MM.1S (cell line): ENCODE measurements around the gene TSPOAP1.

Experiments used
- DNase-seq: peaks from one replicate; pipeline ENCODE4 v3.0.0-alpha.2; 2015
- H2AFZ ChIP-seq: fragments of 300-600 bp; sonication (generic); 2 replicates; pipeline ENCODE4 v1.6.0; 2016; ENCODE audit warnings: antibody characterized with exemption, low read length
- H3F3A ChIP-seq: fragments of 300-600 bp; sonication (generic); 2 replicates; pipeline ENCODE4 v1.6.1; 2016; ENCODE audit warnings: mild to moderate bottlenecking, antibody characterized with exemption, low read length, moderate library complexity, mixed read lengths; ENCODE audit not compliant: insufficient read depth
- H3K27ac ChIP-seq: fragments of 300-600 bp; sonication (generic); 2 replicates; pipeline ENCODE4 v1.5.1; 2016; ENCODE audit warnings: mild to moderate bottlenecking, low read length
- H3K27me3 ChIP-seq: fragments of 300-600 bp; sonication (generic); replicated peaks from 2 replicates; pipeline ENCODE4 v1.6.0; 2016; ENCODE audit warnings: low read length; ENCODE audit not compliant: insufficient read depth
- H3K36me3 ChIP-seq: fragments of 300-600 bp; sonication (generic); replicated peaks from 2 replicates; pipeline ENCODE4 v1.6.1; 2016; ENCODE audit warnings: mild to moderate bottlenecking, low read length, mixed read lengths; ENCODE audit not compliant: insufficient read depth
- H3K4me1 ChIP-seq: fragments of 300-600 bp; sonication (generic); 2 replicates; pipeline ENCODE4 v1.6.1; 2016; ENCODE audit warnings: low read length, mixed read lengths
- H3K4me2 ChIP-seq: fragments of 300-600 bp; sonication (generic); 2 replicates; pipeline ENCODE4 v1.6.0; 2016; ENCODE audit warnings: low read depth, low read length
- H3K4me3 ChIP-seq: fragments of 300-600 bp; sonication (generic); 2 replicates; pipeline ENCODE4 v1.5.1; 2016; ENCODE audit warnings: low read length, mixed read lengths
- H3K79me2 ChIP-seq: fragments of 300-600 bp; sonication (generic); 2 replicates; pipeline ENCODE4 v1.6.1; 2016; ENCODE audit warnings: mixed run types, low read length, mixed read lengths
- H3K9ac ChIP-seq: fragments of 300-600 bp; sonication (generic); 2 replicates; pipeline ENCODE4 v1.6.1; 2016; ENCODE audit warnings: low read length, mixed read lengths
- H3K9me2 ChIP-seq: fragments of 300-600 bp; sonication (generic); replicated peaks from 2 replicates; pipeline ENCODE4 v1.6.1; 2016; ENCODE audit warnings: mild to moderate bottlenecking, low read length, mixed read lengths; ENCODE audit not compliant: insufficient read depth
- H3K9me3 ChIP-seq: fragments of 300-600 bp; sonication (generic); replicated peaks from 2 replicates; pipeline ENCODE4 v1.6.1; 2016; ENCODE audit warnings: mild to moderate bottlenecking, low read length, mixed read lengths; ENCODE audit not compliant: insufficient read depth
- H4K20me1 ChIP-seq: fragments of 300-600 bp; sonication (generic); 2 replicates; pipeline ENCODE4 v1.6.1; 2016; ENCODE audit warnings: mild to moderate bottlenecking, low read length, moderate library complexity, mixed read lengths; ENCODE audit not compliant: insufficient read depth
- CTCF ChIP-seq: fragments of 300-600 bp; sonication (generic); IDR thresholded peaks from 2 replicates; pipeline ENCODE4 v1.5.1; 2016; ENCODE audit warnings: antibody characterized with exemption, low read length, mixed read lengths
- EZH2 ChIP-seq: fragments of 300-600 bp; sonication (generic); optimal IDR thresholded peaks from 2 replicates; pipeline ENCODE3; 2017; ENCODE audit warnings: low read depth, mild to moderate bottlenecking, antibody characterized with exemption, low read length, mixed read lengths
- EZH2phosphoT487 ChIP-seq: fragments of 300-600 bp; sonication (generic); IDR thresholded peaks from 2 replicates; pipeline ENCODE4 v1.6.1; 2018; ENCODE audit warnings: antibody characterized with exemption, low read length

The TSPOAP1 gene

DNA sequence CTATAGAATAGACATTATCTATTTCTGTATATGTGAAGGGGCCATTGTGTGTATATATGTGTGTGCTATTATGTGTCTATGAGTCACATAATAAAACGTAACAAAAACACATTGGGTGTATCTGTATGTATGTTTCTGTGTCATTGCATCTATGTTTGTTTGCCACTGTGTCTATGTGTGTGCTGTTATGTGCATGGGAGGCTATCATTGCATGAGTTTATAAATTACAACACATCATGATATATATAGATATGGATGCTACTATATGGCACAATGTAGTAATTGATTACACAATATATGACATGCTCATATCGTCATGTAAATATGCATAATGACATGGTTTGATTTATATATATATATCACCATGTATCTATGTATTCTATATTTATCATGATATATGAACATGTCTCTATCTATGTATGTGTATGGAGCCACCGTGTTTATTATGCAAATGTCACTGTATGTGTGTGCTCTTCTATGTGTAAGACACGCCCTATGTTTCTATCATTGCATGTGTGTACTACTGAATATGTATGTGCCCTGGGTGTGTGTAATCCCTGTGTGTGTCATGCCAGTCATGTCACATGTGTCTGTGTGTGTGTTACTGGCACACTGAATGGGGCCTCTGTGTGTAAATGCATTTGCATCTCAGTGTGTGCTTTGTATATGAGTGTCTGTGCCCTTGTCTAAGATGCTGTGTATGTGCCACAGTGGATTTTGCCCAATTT is 1.4 kb upstream of the TSPOAP1 start:
- peak overlapping the region; percentile 99; the same call in 1 of the 2 replicates for H3K9ac ChIP-seq
- no peak overlapping the region for H2AFZ ChIP-seq
- peaks cover 91% of the 10 kb centered on the region for H3F3A ChIP-seq
- peak overlapping the region; percentile 100 for H3K27ac ChIP-seq
- peaks cover 16% of the 10 kb centered on the region for H3K36me3 ChIP-seq
- peaks cover 49% of the 10 kb centered on the region for H3K79me2 ChIP-seq
- peaks cover 17% of the 10 kb centered on the region; the same call in 1 of the 2 replicates for H4K20me1 ChIP-seq
- 0 out of 2 replicates have a peak, but pooled peaks cover 5% of the 10 kb centered on the region for H3K27me3 ChIP-seq
- H3K4me2 ChIP-seq = peak overlapping the region; percentile 98
- no peaks in the 10 kb centered on the region for H3K9me2 ChIP-seq
- no peaks in the 10 kb centered on the region for H3K9me3 ChIP-seq
- DNase-seq = peak; percentile 89
- TF ChIP-seq EZH2 = no peak
- no peak for TF ChIP-seq EZH2phosphoT487
- no peak for TF ChIP-seq CTCF
- peak overlapping the region; percentile 100 for H3K4me3 ChIP-seq
- H3K4me1 ChIP-seq = peaks cover 52% of the 10 kb centered on the region

DNA sequence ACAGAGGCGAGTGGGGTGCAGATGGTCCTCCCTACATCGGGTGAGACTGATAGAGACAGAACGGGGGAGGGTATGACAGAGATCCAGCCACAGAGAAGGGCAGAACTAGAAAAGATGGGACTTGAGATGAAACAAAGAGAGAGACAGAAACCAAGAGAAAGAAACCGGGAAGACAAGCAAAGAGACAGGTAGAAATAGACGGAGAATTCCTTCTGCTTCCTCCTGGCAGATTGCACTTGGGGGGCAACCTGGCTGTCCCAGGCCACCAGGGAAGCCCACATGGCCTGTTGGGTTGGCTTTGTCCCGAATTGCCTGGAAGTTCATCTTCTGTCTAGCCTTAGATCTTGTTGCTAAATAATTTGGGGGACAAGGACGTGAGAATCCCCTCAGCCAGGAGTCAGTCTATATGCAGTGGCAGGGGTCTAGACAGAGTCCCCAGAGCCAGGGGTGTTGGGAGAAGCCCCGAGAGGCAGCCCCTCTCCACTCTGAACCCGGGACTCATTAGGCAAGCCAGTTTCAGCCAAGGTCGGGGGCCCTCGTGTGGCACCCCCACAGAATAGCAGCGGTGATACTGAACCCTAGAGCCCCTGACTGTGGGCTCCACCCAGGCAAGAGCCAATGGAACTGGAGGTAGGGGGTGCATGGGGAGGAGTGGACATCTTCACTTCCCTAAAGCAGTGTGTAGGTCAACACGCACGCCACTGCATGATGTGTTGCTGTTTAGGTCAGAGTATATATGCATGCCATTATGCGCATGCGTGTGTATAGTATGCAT is 627 bp upstream of the TSPOAP1 start:
- H3K9me2 ChIP-seq = no peaks in the 10 kb centered on the region
- H3K4me1 ChIP-seq = peaks cover 47% of the 10 kb centered on the region
- DNase-seq = peak; percentile 96
- TF ChIP-seq CTCF (peak; percentile 77), EZH2 (no peak), EZH2phosphoT487 (no peak)
- peak overlapping the region; percentile 100 for H3K27ac ChIP-seq
- H3K9me3 ChIP-seq = no peaks in the 10 kb centered on the region
- peaks cover 16% of the 10 kb centered on the region for H3K36me3 ChIP-seq
- H3K4me2 ChIP-seq = peak overlapping the region; percentile 98; the same call in 1 of the 2 replicates
- peaks cover 84% of the 10 kb centered on the region for H3F3A ChIP-seq
- H3K4me3 ChIP-seq = peak overlapping the region; percentile 5; the same call in 1 of the 2 replicates
- H3K79me2 ChIP-seq = peaks cover 42% of the 10 kb centered on the region
- H2AFZ ChIP-seq = no peak overlapping the region
- 0 out of 2 replicates have a peak, but pooled peaks cover 7% of the 10 kb centered on the region for H3K27me3 ChIP-seq
- peak overlapping the region; percentile 30 for H3K9ac ChIP-seq
- peaks cover 17% of the 10 kb centered on the region; the same call in 1 of the 2 replicates for H4K20me1 ChIP-seq

DNA sequence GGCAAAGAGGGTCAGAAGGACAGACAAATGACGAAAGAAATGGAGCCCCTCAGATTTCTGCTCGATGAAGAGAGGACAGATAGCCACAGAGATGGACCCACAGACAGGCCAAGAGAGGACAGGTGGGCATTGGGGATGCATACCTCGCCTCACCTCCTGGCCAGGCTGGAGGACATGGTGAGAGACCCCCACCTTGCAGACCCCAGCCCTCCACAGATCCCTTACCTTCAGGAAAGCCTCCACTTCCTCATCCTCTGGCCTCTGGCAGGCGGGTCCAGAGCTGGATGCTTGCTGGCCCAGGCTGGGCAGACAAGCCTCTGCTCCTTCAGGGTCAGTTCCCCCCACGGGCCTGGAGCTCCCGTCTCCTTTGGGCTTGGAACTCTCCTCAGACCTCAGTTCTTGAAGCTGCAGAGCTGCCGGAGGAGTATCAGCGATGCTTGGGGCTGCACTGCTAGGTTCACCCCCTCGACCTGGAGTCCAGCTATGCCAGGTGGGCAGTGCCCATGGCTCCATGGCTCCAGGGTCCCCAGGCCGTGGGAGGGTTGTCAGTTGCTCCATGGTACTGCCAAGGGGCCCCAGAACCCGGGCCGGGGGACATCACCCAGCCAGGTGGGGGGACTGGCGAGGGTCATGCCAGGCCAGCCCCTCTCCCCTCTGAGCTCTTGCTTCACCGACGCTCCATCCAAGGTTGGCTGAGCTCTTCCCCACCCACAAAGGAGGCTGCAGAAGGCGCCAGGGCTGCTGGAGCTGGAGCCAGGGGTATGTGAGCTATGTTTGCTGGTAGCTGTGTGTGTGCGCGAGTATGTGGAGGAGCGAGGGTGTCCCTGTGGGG is 1.0 kb downstream of the TSPOAP1 start:
- Histone ChIP-seq H4K20me1 (peaks cover 17% of the 10 kb centered on the region; the same call in 1 of the 2 replicates), H3K9me3 (no peaks in the 10 kb centered on the region), H2AFZ (no peak overlapping the region), H3K4me1 (peaks cover 31% of the 10 kb centered on the region), H3K9ac (no peak overlapping the region), H3K27me3 (0 out of 2 replicates have a peak, but pooled peaks cover 7% of the 10 kb centered on the region), H3F3A (peaks cover 68% of the 10 kb centered on the region), H3K4me3 (no peak overlapping the region), H3K79me2 (peaks cover 25% of the 10 kb centered on the region), H3K9me2 (no peaks in the 10 kb centered on the region), H3K36me3 (peaks cover 16% of the 10 kb centered on the region), H3K4me2 (no peak overlapping the region), H3K27ac (peak overlapping the region; percentile 100; the same call in 1 of the 2 replicates)
- no peak for DNase-seq
- TF ChIP-seq EZH2 (no peak), CTCF (no peak), EZH2phosphoT487 (no peak)
